PC-9 (cell line): ENCODE data around the gene EDC3.

ENCODE experiments used
- CTCF ChIP-seq: fragments of 200-600 bp; sonication (generic); conservative IDR thresholded peaks from 2 replicates; pipeline ENCODE4 v1.6.1; 2017; ENCODE audit warnings: mixed run types, antibody characterized with exemption, mild to moderate bottlenecking, moderate library complexity
- EZH2 ChIP-seq: fragments of 200-600 bp; sonication (generic); IDR thresholded peaks from 2 replicates; pipeline ENCODE4 v1.8.0; 2017; ENCODE audit warnings: antibody characterized with exemption, low read depth

- no peak for TF ChIP-seq CTCF
- TF ChIP-seq EZH2: no peak
Measured at GRCh38 chr15:74709892-74710291, 14.1 kb upstream of the EDC3 start.
